ENCODE data around the gene FOCAD. TPM values are rescaled to one million over a fixed set of nuclear protein-coding genes. Genes with fewer than 3 reads are reported as not detected.
"Not testable (repeated sequence)": the region's sequence is repeated elsewhere in the genome, so short reads cannot be mapped to it uniquely, and the experiment has no call there.

Gene FOCAD
- total RNA-seq, 1 experiment from 2014 or later: 40.7 TPM

DNA sequence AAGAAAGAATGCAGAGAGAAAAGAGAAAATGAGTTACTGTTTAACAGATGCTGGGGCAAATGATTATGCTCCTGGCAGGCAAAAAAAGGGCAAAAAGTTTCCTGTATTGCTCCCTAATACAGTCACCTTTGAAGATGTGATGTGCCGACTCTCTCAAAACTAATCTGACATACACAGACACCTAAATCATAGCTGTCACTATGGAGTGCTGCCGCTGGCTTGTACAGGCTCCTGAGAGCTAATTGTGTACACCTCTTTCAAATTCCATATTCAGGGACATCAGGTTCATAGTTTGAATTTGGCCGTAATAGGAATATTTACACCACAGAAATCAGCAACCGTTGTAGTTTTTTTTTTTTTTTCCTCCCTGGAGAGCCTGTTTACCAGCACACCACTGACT lies 12.4 kb upstream of the FOCAD start:
- TF ChIP-seq, protein P1, sequence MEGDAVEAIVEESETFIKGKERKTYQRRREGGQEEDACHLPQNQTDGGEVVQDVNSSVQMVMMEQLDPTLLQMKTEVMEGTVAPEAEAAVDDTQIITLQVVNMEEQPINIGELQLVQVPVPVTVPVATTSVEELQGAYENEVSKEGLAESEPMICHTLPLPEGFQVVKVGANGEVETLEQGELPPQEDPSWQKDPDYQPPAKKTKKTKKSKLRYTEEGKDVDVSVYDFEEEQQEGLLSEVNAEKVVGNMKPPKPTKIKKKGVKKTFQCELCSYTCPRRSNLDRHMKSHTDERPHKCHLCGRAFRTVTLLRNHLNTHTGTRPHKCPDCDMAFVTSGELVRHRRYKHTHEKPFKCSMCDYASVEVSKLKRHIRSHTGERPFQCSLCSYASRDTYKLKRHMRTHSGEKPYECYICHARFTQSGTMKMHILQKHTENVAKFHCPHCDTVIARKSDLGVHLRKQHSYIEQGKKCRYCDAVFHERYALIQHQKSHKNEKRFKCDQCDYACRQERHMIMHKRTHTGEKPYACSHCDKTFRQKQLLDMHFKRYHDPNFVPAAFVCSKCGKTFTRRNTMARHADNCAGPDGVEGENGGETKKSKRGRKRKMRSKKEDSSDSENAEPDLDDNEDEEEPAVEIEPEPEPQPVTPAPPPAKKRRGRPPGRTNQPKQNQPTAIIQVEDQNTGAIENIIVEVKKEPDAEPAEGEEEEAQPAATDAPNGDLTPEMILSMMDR (IDR thresholded peaks at IDR 0.05 in 2 of 3, conservative IDR thresholded peaks at IDR 0.05 in 1 of 3; ENCODE audit: borderline replicate concordance in 1 of 3, insufficient read depth in 1 of 3, low read depth in 2 of 3, low read length in 2 of 3): no peak
- TF ChIP-seq SP1 (IDR thresholded peaks at IDR 0.05; ENCODE audit: low read depth): no peak
- no peak for TF ChIP-seq EZH2phosphoT487 (IDR thresholded peaks at IDR 0.05; ENCODE audit: borderline replicate concordance)
- TF ChIP-seq RAD21 (IDR thresholded peaks at IDR 0.05; ENCODE audit: low read depth): no peak
- TF ChIP-seq POLR2AphosphoS5 (IDR thresholded peaks at IDR 0.05; ENCODE audit: low read depth, low read length): no peak
- TF ChIP-seq ELF1 (IDR thresholded peaks at IDR 0.05; ENCODE audit: borderline replicate concordance, low read depth): no peak
- TF ChIP-seq, protein P2, sequence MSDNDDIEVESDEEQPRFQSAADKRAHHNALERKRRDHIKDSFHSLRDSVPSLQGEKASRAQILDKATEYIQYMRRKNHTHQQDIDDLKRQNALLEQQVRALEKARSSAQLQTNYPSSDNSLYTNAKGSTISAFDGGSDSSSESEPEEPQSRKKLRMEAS (IDR thresholded peaks at IDR 0.05): no peak
- no peak for TF ChIP-seq FOSL1 (IDR thresholded peaks at IDR 0.05; ENCODE audit: low read depth)
- TF ChIP-seq CBX3 (IDR thresholded peaks at IDR 0.05; ENCODE audit: low read depth): no peak
- TF ChIP-seq EGR1 (IDR thresholded peaks at IDR 0.05; ENCODE audit: low read depth): no peak
- TF ChIP-seq ZNF274 (IDR thresholded peaks at IDR 0.05; ENCODE audit: low read depth, low read length): no peak
- TF ChIP-seq ZFX (IDR thresholded peaks at IDR 0.05): no peak
- TF ChIP-seq, protein P3, sequence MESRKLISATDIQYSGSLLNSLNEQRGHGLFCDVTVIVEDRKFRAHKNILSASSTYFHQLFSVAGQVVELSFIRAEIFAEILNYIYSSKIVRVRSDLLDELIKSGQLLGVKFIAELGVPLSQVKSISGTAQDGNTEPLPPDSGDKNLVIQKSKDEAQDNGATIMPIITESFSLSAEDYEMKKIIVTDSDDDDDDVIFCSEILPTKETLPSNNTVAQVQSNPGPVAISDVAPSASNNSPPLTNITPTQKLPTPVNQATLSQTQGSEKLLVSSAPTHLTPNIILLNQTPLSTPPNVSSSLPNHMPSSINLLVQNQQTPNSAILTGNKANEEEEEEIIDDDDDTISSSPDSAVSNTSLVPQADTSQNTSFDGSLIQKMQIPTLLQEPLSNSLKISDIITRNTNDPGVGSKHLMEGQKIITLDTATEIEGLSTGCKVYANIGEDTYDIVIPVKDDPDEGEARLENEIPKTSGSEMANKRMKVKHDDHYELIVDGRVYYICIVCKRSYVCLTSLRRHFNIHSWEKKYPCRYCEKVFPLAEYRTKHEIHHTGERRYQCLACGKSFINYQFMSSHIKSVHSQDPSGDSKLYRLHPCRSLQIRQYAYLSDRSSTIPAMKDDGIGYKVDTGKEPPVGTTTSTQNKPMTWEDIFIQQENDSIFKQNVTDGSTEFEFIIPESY (IDR thresholded peaks at IDR 0.05; ENCODE audit: extremely low read depth, insufficient replicate concordance, low read length): no peak
- TF ChIP-seq SRF (IDR thresholded peaks at IDR 0.05; ENCODE audit: low read depth): no peak
- no peak for TF ChIP-seq JUND (IDR thresholded peaks at IDR 0.05)
- TF ChIP-seq EZH2 (IDR thresholded peaks at IDR 0.05): no peak
- intact Hi-C loops (cut with micrococcal nuclease): no loop called here
- no peak overlapping the region for H3K4me3 ChIP-seq (replicated peaks in 1 of 2; ENCODE audit: low read depth in 1 of 2, low read length in 2 of 2)
- no peak overlapping the region for H2AFZ ChIP-seq (ENCODE audit: low read depth, low read length, poor library complexity, severe bottlenecking)
- CTCF ChIA-PET: no interaction called here
- H3K9me2 ChIP-seq (ENCODE audit: insufficient read depth): no peaks in the 10 kb centered on the region
- no peaks in the 10 kb centered on the region for H3K9me3 ChIP-seq (ENCODE audit: control insufficient read depth in 1 of 2, insufficient read depth in 1 of 2, low read depth in 1 of 2, low read length in 2 of 2)
- RAD21 ChIA-PET (ENCODE audit: low non-redundant PET in 1 of 2, low total read pairs in 2 of 2, uncharacterized antibody in 2 of 2, unreplicated experiment in 2 of 2): no interaction called here
- POLR2A ChIA-PET: interaction anchor here (2.9 kb wide), 1 partner anchor 12 kb away, joined by 10 read pairs; the partner anchor contains the start of gene FOCAD
- DNase-seq (ENCODE audit: low read depth, low spot score) (no peak), ATAC-seq (no peak)
- H3K4me1 ChIP-seq (ENCODE audit: control insufficient read depth in 1 of 2, insufficient read depth in 2 of 2, low read length in 2 of 2): no peaks in the 10 kb centered on the region
- H3K27ac ChIP-seq (ENCODE audit: low read depth, low read length): no peak overlapping the region
- H3K36me3 ChIP-seq (ENCODE audit: control insufficient read depth in 1 of 2, insufficient read depth in 2 of 2, low read length in 2 of 2): no peaks in the 10 kb centered on the region
- BruUV-seq (replicated peaks): no TSS peak
- no peak overlapping the region for H3K4me2 ChIP-seq (ENCODE audit: low read length)
- H3K27me3 ChIP-seq (ENCODE audit: insufficient read depth, low read length): no peaks in the 10 kb centered on the region
- no peak overlapping the region for H3K9ac ChIP-seq (ENCODE audit: low read length)
- H3K79me2 ChIP-seq (ENCODE audit: insufficient read depth, low read length): no peaks in the 10 kb centered on the region
- no peaks in the 10 kb centered on the region for H4K20me1 ChIP-seq (ENCODE audit: insufficient read depth)

DNA sequence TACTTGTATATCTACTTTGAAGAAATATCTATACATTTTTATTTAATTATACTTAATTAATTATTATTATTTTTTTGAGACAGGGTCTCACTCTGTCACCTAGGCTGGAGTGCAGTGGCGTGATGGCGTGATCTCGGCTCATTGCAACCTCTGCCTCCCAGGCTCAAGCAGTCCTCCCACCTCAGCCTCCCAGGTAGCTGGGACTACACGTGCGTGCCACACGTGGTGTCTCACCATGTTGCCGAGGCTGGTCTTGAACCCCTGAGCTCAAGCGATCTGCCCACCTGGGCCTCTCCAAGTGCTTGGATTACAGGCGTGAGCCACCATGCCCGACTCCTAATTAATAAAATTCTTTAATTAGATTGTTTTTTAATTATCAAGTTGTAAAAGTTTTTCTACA lies 10.5 kb upstream of the FOCAD start:
- H3K27ac ChIP-seq (ENCODE audit: low read depth, low read length); H4K20me1 ChIP-seq (ENCODE audit: insufficient read depth); H3K4me2 ChIP-seq (ENCODE audit: low read length); H3K36me3 ChIP-seq (ENCODE audit: control insufficient read depth in 1 of 2, insufficient read depth in 2 of 2, low read length in 2 of 2); H3K9me2 ChIP-seq (ENCODE audit: insufficient read depth); H3K79me2 ChIP-seq (ENCODE audit: insufficient read depth, low read length); RAD21 ChIA-PET (ENCODE audit: low non-redundant PET in 1 of 2, low total read pairs in 2 of 2, uncharacterized antibody in 2 of 2, unreplicated experiment in 2 of 2); intact Hi-C loops (cut with micrococcal nuclease); ATAC-seq; CTCF ChIA-PET; H2AFZ ChIP-seq (ENCODE audit: low read depth, low read length, poor library complexity, severe bottlenecking); H3K9me3 ChIP-seq (ENCODE audit: control insufficient read depth in 1 of 2, insufficient read depth in 1 of 2, low read depth in 1 of 2, low read length in 2 of 2); H3K4me1 ChIP-seq (ENCODE audit: control insufficient read depth in 1 of 2, insufficient read depth in 2 of 2, low read length in 2 of 2); H3K9ac ChIP-seq (ENCODE audit: low read length); H3K4me3 ChIP-seq (replicated peaks in 1 of 2; ENCODE audit: low read depth in 1 of 2, low read length in 2 of 2); DNase-seq (ENCODE audit: low read depth, low spot score); H3K27me3 ChIP-seq (ENCODE audit: insufficient read depth, low read length); BruUV-seq (replicated peaks): not testable (repeated sequence)
- POLR2A ChIA-PET: interaction anchor here (2.9 kb wide), 1 partner anchor 10 kb away, joined by 10 read pairs; the partner anchor contains the start of gene FOCAD

Data from HCT116 (cell line).